ENCODE measurements around the gene TYRO3. TPM values are rescaled to one million over a fixed set of nuclear protein-coding genes. Genes with fewer than 3 reads are reported as not detected.

The TYRO3 gene
- total RNA-seq, 1 donor: 3.0 TPM

Other genes starting within 250 kb of the TYRO3 start
- 5.7 TPM for gene OIP5, start 226.6 kb upstream of the TYRO3 start, total RNA-seq
- 10.5 TPM for gene NUSAP1, start 226.3 kb upstream of the TYRO3 start, total RNA-seq
- 7.3 TPM for gene NDUFAF1, start 156.7 kb upstream of the TYRO3 start, total RNA-seq
- gene RTF1, start 142.1 kb upstream of the TYRO3 start, total RNA-seq: 15.1 TPM
- 1.1 TPM for gene ITPKA, start 65.3 kb upstream of the TYRO3 start, total RNA-seq
- 1.6 TPM for gene LTK, start 45.4 kb upstream of the TYRO3 start, total RNA-seq
- gene RPAP1, start 15.0 kb upstream of the TYRO3 start, total RNA-seq: 29.4 TPM
- 23.4 TPM for gene MGA, start 101.2 kb downstream of the TYRO3 start, total RNA-seq
- gene MAPKBP1, start 215.3 kb downstream of the TYRO3 start, total RNA-seq: 61.9 TPM

All from hematopoietic multipotent progenitor cell (in vitro differentiated cells).